ENCODE measurements around the gene WNT3A.

WNT3A gene

GRCh38 chr1:228012555-228012954 is 5.8 kb downstream of the WNT3A start:
- no peaks in the 10 kb centered on the region for H3K36me3 ChIP-seq (replicated peaks)
- in situ Hi-C loops (cut with HindIII; ENCODE audit: low pct_ligation_motif_present, low sequenced_read_pairs), result no loop called here
- TF ChIP-seq CTCF (IDR thresholded peaks at IDR 0.05; ENCODE audit: low read depth, low read length, missing control alignments), result no peak
- H3K27ac ChIP-seq, result no peak overlapping the region
- DNase-seq, result no peak
- H3K27me3 ChIP-seq (replicated peaks), result peaks cover 24% of the 10 kb centered on the region
- no peak overlapping the region for H3K4me3 ChIP-seq (ENCODE audit: low read depth, low read length)

- Histone ChIP-seq H3K36me3 (replicated peaks) (no peaks in the 10 kb centered on the region), H3K4me3 (ENCODE audit: low read depth, low read length) (no peak overlapping the region), H3K27ac (no peak overlapping the region), H3K27me3 (replicated peaks) (peaks cover 16% of the 10 kb centered on the region)
- no peak for TF ChIP-seq CTCF (IDR thresholded peaks at IDR 0.05; ENCODE audit: low read depth, low read length, missing control alignments)
- no peak for DNase-seq
- in situ Hi-C loops (cut with HindIII; ENCODE audit: low pct_ligation_motif_present, low sequenced_read_pairs), result no loop called here
These were observed 6.5 kb downstream of the WNT3A start for GRCh38 chr1:228013131-228013934.

- peaks cover 7% of the 10 kb centered on the region for H3K27me3 ChIP-seq (replicated peaks)
- H3K27ac ChIP-seq, result no peak overlapping the region
- in situ Hi-C loops (cut with HindIII; ENCODE audit: low pct_ligation_motif_present, low sequenced_read_pairs), result no loop called here
- no peak for TF ChIP-seq CTCF (IDR thresholded peaks at IDR 0.05; ENCODE audit: low read depth, low read length, missing control alignments)
- peak; percentile 20 for DNase-seq
- no peak overlapping the region for H3K4me3 ChIP-seq (ENCODE audit: low read depth, low read length)
- H3K36me3 ChIP-seq (replicated peaks), result no peaks in the 10 kb centered on the region
These were observed 7.4 kb downstream of the WNT3A start for GRCh38 chr1:228013935-228014930.

- in situ Hi-C loops (cut with HindIII; ENCODE audit: low pct_ligation_motif_present, low sequenced_read_pairs), result no loop called here
- Histone ChIP-seq H3K4me3 (ENCODE audit: low read depth, low read length) (no peak overlapping the region), H3K27ac (no peak overlapping the region), H3K36me3 (replicated peaks) (no peaks in the 10 kb centered on the region), H3K27me3 (replicated peaks) (no peaks in the 10 kb centered on the region)
- no peak for TF ChIP-seq CTCF (IDR thresholded peaks at IDR 0.05; ENCODE audit: low read depth, low read length, missing control alignments)
- DNase-seq, result peak; percentile 34
These were observed 8.7 kb downstream of the WNT3A start for GRCh38 chr1:228015276-228016180.

GRCh38 chr1:228016181-228016510 is 9.3 kb downstream of the WNT3A start:
- H3K27me3 ChIP-seq (replicated peaks), result no peaks in the 10 kb centered on the region
- TF ChIP-seq CTCF (IDR thresholded peaks at IDR 0.05; ENCODE audit: low read depth, low read length, missing control alignments), result no peak
- no peaks in the 10 kb centered on the region for H3K36me3 ChIP-seq (replicated peaks)
- H3K4me3 ChIP-seq (ENCODE audit: low read depth, low read length), result no peak overlapping the region
- in situ Hi-C loops (cut with HindIII; ENCODE audit: low pct_ligation_motif_present, low sequenced_read_pairs), result no loop called here
- DNase-seq, result no peak
- H3K27ac ChIP-seq, result no peak overlapping the region

Data from brain microvascular endothelial cell (primary cell).